Spleen (tissue), 11 donors: ENCODE results near the gene SPATS2L. TPM values are rescaled to one million over a fixed set of nuclear protein-coding genes. Genes with fewer than 3 reads are reported as not detected.

Source experiments
- DNase-seq: peaks from one replicate; pipeline ENCODE4 v3.0.0-alpha.2; 2020
- H3K27ac ChIP-seq, 8 donors: fragments of 200-600 bp; sonication (generic) in 7 of 8; 1 replicate in 4 of 8; 2 replicates in 4 of 8; pipeline versions ENCODE4 v1.5.0 to v1.8.0; 2016 to 2021; ENCODE audit warnings: inconsistent platforms in 4 of 8, mild to moderate bottlenecking in 4 of 8, moderate library complexity in 1 of 8
- H3K27me3 ChIP-seq, 7 donors: fragments of 200-600 bp; sonication (generic) in 6 of 7; replicated peaks in 1 of 7; 1 replicate in 4 of 7; 2 replicates in 3 of 7; pipeline versions ENCODE4 v1.5.0 to v1.8.0; 2016 to 2021; ENCODE audit warnings: inconsistent platforms in 3 of 7, mild to moderate bottlenecking in 1 of 7
- H3K36me3 ChIP-seq, 6 donors: fragments of 200-600 bp; sonication (generic) in 5 of 6; 1 replicate in 4 of 6; 2 replicates in 2 of 6; pipeline versions ENCODE4 v1.5.0 to v1.8.0; 2016 to 2021; ENCODE audit warnings: inconsistent platforms in 2 of 6
- H3K4me1 ChIP-seq, 6 donors: fragments of 200-600 bp; sonication (generic) in 5 of 6; 1 replicate in 3 of 6; 2 replicates in 3 of 6; pipeline versions ENCODE4 v1.5.0 to v1.8.0; 2016 to 2021; ENCODE audit warnings: inconsistent platforms in 3 of 6
- H3K4me3 ChIP-seq, 8 donors: fragments of 200-600 bp; sonication (generic) in 7 of 8; 1 replicate in 4 of 8; 2 replicates in 4 of 8; pipeline versions ENCODE4 v1.5.0 to v1.8.0; 2016 to 2021; ENCODE audit warnings: inconsistent platforms in 4 of 8, mild to moderate bottlenecking in 4 of 8, moderate library complexity in 2 of 8
- H3K9me3 ChIP-seq, 8 donors: fragments of 200-600 bp; sonication (generic) in 7 of 8; 1 replicate in 4 of 8; 2 replicates in 4 of 8; pipeline versions ENCODE4 v1.5.0 to v1.8.0; 2016 to 2021; ENCODE audit warnings: inconsistent platforms in 4 of 8
- CTCF ChIP-seq, 11 experiments: fragments of 200-600 bp in 7 of 11; fragments of 450-650 bp in 4 of 11; sonication (generic) in 4 of 11; IDR thresholded peaks in 8 of 11; conservative IDR thresholded peaks in 3 of 11; 1 replicate in 7 of 11; 2 replicates in 4 of 11; pipeline versions ENCODE4 v1.4.0 to v1.8.0; 2016 to 2021; ENCODE audit warnings: antibody characterized with exemption in 11 of 11, inconsistent platforms in 4 of 11, mild to moderate bottlenecking in 1 of 11
- POLR2A ChIP-seq, 3 donors: fragments of 450-650 bp; IDR thresholded peaks; one replicate each; pipeline ENCODE4 v1.5.1; 2017; ENCODE audit warnings: antibody characterized with exemption in 3 of 3, mild to moderate bottlenecking in 1 of 3
- POLR2AphosphoS5 ChIP-seq, 3 donors: sonication (generic); formaldehyde crosslinking; IDR thresholded peaks; one replicate each; pipeline ENCODE4 v1.5.1; 2017; ENCODE audit warnings: antibody characterized with exemption in 3 of 3
- WGBS, 5 donors: extraction: QIAGEN DNeasy Blood & Tissue Kit in 3 of 5; methylation state at CpG; one replicate each; pipeline versions ENCODE4 v1.1.5 to v1.1.7; 2013 to 2018; 5-methylcytosine and 5-hydroxymethylcytosine counted together
- intact Hi-C: fragments of 100-400 bp; cut with DNase I; formaldehyde crosslinking; loops from one replicate; pipeline ENCODE4 v1.15.0; 2023; ENCODE audit warnings: low total_unique reads
- polyA plus RNA-seq, 3 donors: library from polyadenylated mRNA; stranded (reverse); fragments of 200-250 nt; gene quantifications; one replicate each; pipeline ENCODE4 v1.2.1, GENCODE V29; 2013
- total RNA-seq, 7 donors: library from RNA; depleted of rRNA in 3 of 7; stranded (reverse); fragments of >200 nt in 3 of 7; fragmentation: NEBNext Ultra II Directional in 4 of 7; extraction: Animal tissue kit (Norgen Biotek cat#: 25700) in 4 of 7; gene quantifications; one replicate each; pipeline versions ENCODE4 v1.1.0 to v1.2.1, GENCODE V29; 2016 to 2021
- donor health status: healthy with polysubstance abuse.
- donor health status: DM: no; HTN: no; CAD: no; lungs with moderate emphysema.
- donor health status: DM: no; HTN: no; CAD: no.
- donor health status: Bipolar disorder and iron deficiency.
- donor health status: healthy.
- donor health status: DM: no; HTN: no; CAD: no.
- donor health status: DM: yes; HTN: yes; CAD: no.

The SPATS2L gene
- total and polyA plus RNA-seq, 10 donors, result 9.5 to 84.7 (median 57.2) TPM

GRCh38 chr2:200347301-200347700, 40.8 kb downstream of the SPATS2L start:
- H3K9me3 ChIP-seq, result no peaks in the 10 kb centered on the region
- intact Hi-C loops, result no loop called here
- no peak for DNase-seq
- peak overlapping the region in 4 of 8 donors; percentile 20 to 69 (median 38) for H3K27ac ChIP-seq
- H3K27me3 ChIP-seq, result no peaks in the 10 kb centered on the region
- H3K4me3 ChIP-seq, result no peak overlapping the region
- 96 to 100% (median 99%) methylated on average over 3 of the region's 3 CpGs for WGBS, 5 donors
- TF ChIP-seq POLR2AphosphoS5 (IDR thresholded peaks at IDR 0.05) (no peak), POLR2A (IDR thresholded peaks at IDR 0.05) (no peak), CTCF (IDR thresholded peaks at IDR 0.05 in 8 of 11, conservative IDR thresholded peaks at IDR 0.05 in 3 of 11) (no peak)
- no peaks in the 10 kb centered on the region for H3K36me3 ChIP-seq
- H3K4me1 ChIP-seq, result no peaks in the 10 kb centered on the region

- H3K27me3 ChIP-seq, result no peaks in the 10 kb centered on the region
- WGBS, 5 donors, result 83 to 92% (median 88%) methylated on average over 9 of the region's 9 CpGs
- H3K4me1 ChIP-seq, result peaks cover 0 to 5% (median 0%) of the 10 kb centered on the region in 6 donors
Measured at GRCh38 chr2:200348897-200349563, 42.5 kb downstream of the SPATS2L start.

GRCh38 chr2:200349868-200350267, 43.4 kb downstream of the SPATS2L start:
- H3K4me1 ChIP-seq, result peaks cover 0 to 5% (median 0%) of the 10 kb centered on the region in 6 donors
- no peak for DNase-seq
- intact Hi-C loops, result no loop called here
- TF ChIP-seq POLR2AphosphoS5 (IDR thresholded peaks at IDR 0.05), result no peak
- no peak for TF ChIP-seq POLR2A (IDR thresholded peaks at IDR 0.05)
- TF ChIP-seq CTCF (IDR thresholded peaks at IDR 0.05 in 8 of 11, conservative IDR thresholded peaks at IDR 0.05 in 3 of 11), result no peak
- no peaks in the 10 kb centered on the region for H3K9me3 ChIP-seq
- no peaks in the 10 kb centered on the region for H3K27me3 ChIP-seq
- peak overlapping the region in 2 of 8 donors; percentile 50 to 69 for H3K27ac ChIP-seq
- WGBS, 5 donors, result 73 to 85% (median 78%) methylated on average over 3 of the region's 3 CpGs
- H3K4me3 ChIP-seq, result no peak overlapping the region
- H3K36me3 ChIP-seq, result no peaks in the 10 kb centered on the region

More at GRCh38 chr2:200348897-200349563, 42.5 kb downstream of the SPATS2L start:
- DNase-seq, result no peak
- TF ChIP-seq CTCF (IDR thresholded peaks at IDR 0.05 in 8 of 11, conservative IDR thresholded peaks at IDR 0.05 in 3 of 11) (no peak), POLR2A (IDR thresholded peaks at IDR 0.05) (no peak)
- peak overlapping the region in 4 of 8 donors; percentile 34 to 69 (median 46) for H3K27ac ChIP-seq
- intact Hi-C loops, result no loop called here
- no peaks in the 10 kb centered on the region for H3K36me3 ChIP-seq
- no peaks in the 10 kb centered on the region for H3K9me3 ChIP-seq
- H3K4me3 ChIP-seq, result no peak overlapping the region

- Histone ChIP-seq H3K9me3 (no peaks in the 10 kb centered on the region), H3K27ac (no peak overlapping the region), H3K36me3 (no peaks in the 10 kb centered on the region), H3K4me3 (no peak overlapping the region), H3K27me3 (no peaks in the 10 kb centered on the region), H3K4me1 (peaks cover 0 to 5% (median 0%) of the 10 kb centered on the region in 6 donors)
- intact Hi-C loops, result no loop called here
- no peak for DNase-seq
- no peak for TF ChIP-seq CTCF (IDR thresholded peaks at IDR 0.05 in 8 of 11, conservative IDR thresholded peaks at IDR 0.05 in 3 of 11)
- no peak for TF ChIP-seq POLR2AphosphoS5 (IDR thresholded peaks at IDR 0.05)
- no peak for TF ChIP-seq POLR2A (IDR thresholded peaks at IDR 0.05)
- 95 to 100% (median 97%) methylated on average over 1 of the region's 1 CpG for WGBS, 5 donors
Measured at GRCh38 chr2:200350850-200351285, 44.4 kb downstream of the SPATS2L start.
